Activated CD8-positive, alpha-beta T cell treated with anti-CD3 and anti-CD28 coated beads for 36 hours (primary cell): ENCODE measurements around the gene IFI27L1. TPM values are rescaled to one million over a fixed set of nuclear protein-coding genes. Genes with fewer than 3 reads are reported as not detected.

Experiments
- ATAC-seq: fragments of 200-7000 bp; cut with Tn5 transposase; one replicate; pipeline ENCODE4 v1.10.0; 2021; ENCODE audit warnings: mild to moderate bottlenecking, moderate library complexity
- CTCF ChIA-PET: fragments of 350-600 bp; sonication (Branson Sonifier 250); formaldehyde crosslinking; loops from one replicate; lab custom pipeline; 2021; ENCODE audit warnings: antibody characterized with exemption; lab: Charles Lee
- POLR2A ChIA-PET: fragments of 350-600 bp; sonication (Branson Sonifier 250); formaldehyde crosslinking; loops from one replicate; lab custom pipeline; 2021; ENCODE audit warnings: antibody characterized with exemption; lab: Charles Lee
- DNase-seq: peaks from one replicate; pipeline ENCODE4 v3.0.0-alpha.2; 2020
- H3K27ac Mint-ChIP-seq: one replicate; pipeline ENCODE4 v1.8.0; 2021; ENCODE audit warnings: mild to moderate bottlenecking, mixed read lengths
- H3K27me3 Mint-ChIP-seq: one replicate; pipeline ENCODE4 v1.8.0; 2021; ENCODE audit warnings: mixed read lengths
- H3K36me3 Mint-ChIP-seq: one replicate; pipeline ENCODE4 v1.8.0; 2021; ENCODE audit warnings: low read depth, mixed read lengths
- H3K4me1 Mint-ChIP-seq: one replicate; pipeline ENCODE4 v1.8.0; 2021; ENCODE audit warnings: low read depth, mixed read lengths
- H3K4me3 Mint-ChIP-seq: one replicate; pipeline ENCODE4 v1.8.0; 2021; ENCODE audit warnings: mild to moderate bottlenecking, moderate library complexity, mixed read lengths
- H3K9me3 Mint-ChIP-seq: one replicate; pipeline ENCODE4 v1.8.0; 2021; ENCODE audit warnings: mixed read lengths
- intact Hi-C: fragments of 100-400 bp; cut with micrococcal nuclease; formaldehyde crosslinking; loops from one replicate; pipeline ENCODE4 v1.10.0; 2022
- total RNA-seq, 2 experiments: library from RNA; stranded (reverse); gene quantifications; one replicate each; pipeline ENCODE4 v1.2.3, GENCODE V29; 2021
- TF ChIP-seq, protein P1 (sequence below): fragments of 200-600 bp; IDR thresholded peaks from one replicate; pipeline ENCODE4 v1.8.0; 2022; ENCODE audit warnings: antibody characterized with exemption, mild to moderate bottlenecking

IFI27L1 gene
- total RNA-seq, 2 experiments from 2014 or later = 21.9 to 23.3 TPM

DNA sequence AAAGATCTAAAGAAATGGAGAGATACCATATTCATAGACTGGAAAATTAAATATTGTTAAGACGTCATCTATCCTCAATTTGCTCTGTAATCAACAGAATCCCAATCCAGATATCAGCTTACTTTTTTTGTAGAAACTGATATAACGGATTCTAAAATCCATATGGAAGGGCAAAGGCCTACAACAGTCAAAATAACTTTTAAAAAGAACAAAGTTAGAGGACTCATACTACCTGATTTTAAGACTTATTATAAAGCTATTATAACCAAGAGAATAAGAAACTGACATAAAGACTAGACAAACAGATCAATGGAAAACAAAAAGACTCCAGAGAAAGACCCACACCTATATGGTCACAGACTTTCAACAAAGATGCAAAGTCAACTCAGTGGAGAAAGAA is 6.1 kb upstream of the IFI27L1 start:
- DNase-seq = no peak
- CTCF ChIA-PET = interaction anchor here (1.1 to 1.3 kb wide), 2 partner anchors 62 to 135 kb away, joined by 3 to 4 read pairs; no protein-coding TSS in a partner anchor
- POLR2A ChIA-PET = interaction anchor here (1.3 kb wide), 1 partner anchor 17 kb away, joined by 3 read pairs; no protein-coding TSS in a partner anchor

GRCh38 chr14:94077111-94077821 is 3.8 kb upstream of the IFI27L1 start:
- H3K9me3 Mint-ChIP-seq = peaks cover 18% of the 10 kb centered on the region

More for the DNA sequence above, 6.1 kb upstream of the IFI27L1 start:
- peaks cover 85% of the 10 kb centered on the region for H3K36me3 Mint-ChIP-seq
- H3K9me3 Mint-ChIP-seq = peaks cover 33% of the 10 kb centered on the region
- TF ChIP-seq, protein P1, sequence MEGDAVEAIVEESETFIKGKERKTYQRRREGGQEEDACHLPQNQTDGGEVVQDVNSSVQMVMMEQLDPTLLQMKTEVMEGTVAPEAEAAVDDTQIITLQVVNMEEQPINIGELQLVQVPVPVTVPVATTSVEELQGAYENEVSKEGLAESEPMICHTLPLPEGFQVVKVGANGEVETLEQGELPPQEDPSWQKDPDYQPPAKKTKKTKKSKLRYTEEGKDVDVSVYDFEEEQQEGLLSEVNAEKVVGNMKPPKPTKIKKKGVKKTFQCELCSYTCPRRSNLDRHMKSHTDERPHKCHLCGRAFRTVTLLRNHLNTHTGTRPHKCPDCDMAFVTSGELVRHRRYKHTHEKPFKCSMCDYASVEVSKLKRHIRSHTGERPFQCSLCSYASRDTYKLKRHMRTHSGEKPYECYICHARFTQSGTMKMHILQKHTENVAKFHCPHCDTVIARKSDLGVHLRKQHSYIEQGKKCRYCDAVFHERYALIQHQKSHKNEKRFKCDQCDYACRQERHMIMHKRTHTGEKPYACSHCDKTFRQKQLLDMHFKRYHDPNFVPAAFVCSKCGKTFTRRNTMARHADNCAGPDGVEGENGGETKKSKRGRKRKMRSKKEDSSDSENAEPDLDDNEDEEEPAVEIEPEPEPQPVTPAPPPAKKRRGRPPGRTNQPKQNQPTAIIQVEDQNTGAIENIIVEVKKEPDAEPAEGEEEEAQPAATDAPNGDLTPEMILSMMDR = no peak
- no peaks in the 10 kb centered on the region for H3K27me3 Mint-ChIP-seq
- peaks cover 68% of the 10 kb centered on the region for H3K4me1 Mint-ChIP-seq
- peak overlapping the region; percentile 26 for H3K27ac Mint-ChIP-seq
- intact Hi-C loops = no loop called here
- ATAC-seq = no peak
- peak overlapping the region; percentile 51 for H3K4me3 Mint-ChIP-seq

GRCh38 chr14:94077823-94078222 is 3.3 kb upstream of the IFI27L1 start:
- peaks cover 60% of the 10 kb centered on the region for H3K4me1 Mint-ChIP-seq
- CTCF ChIA-PET = interaction anchor here (4.3 to 4.8 kb wide), 2 partner anchors 11 to 137 kb away, joined by 17 to 29 read pairs; no protein-coding TSS in a partner anchor
- ATAC-seq = no peak

More at GRCh38 chr14:94077111-94077821, 3.8 kb upstream of the IFI27L1 start:
- intact Hi-C loops = no loop called here
- POLR2A ChIA-PET = interaction anchor here (0.6 to 1.1 kb wide), 2 partner anchors 16 to 195 kb away, joined by 3 to 4 read pairs; no protein-coding TSS in a partner anchor
- H3K27ac Mint-ChIP-seq = peak overlapping the region; percentile 37
- peaks cover 67% of the 10 kb centered on the region for H3K36me3 Mint-ChIP-seq
- CTCF ChIA-PET = interaction anchor here (1.1 kb wide), 1 partner anchor 59 kb away, joined by 4 read pairs; no protein-coding TSS in a partner anchor
- no peak for DNase-seq
- TF ChIP-seq, protein P1 = no peak
- H3K4me1 Mint-ChIP-seq = peaks cover 56% of the 10 kb centered on the region
- no peak for ATAC-seq
- H3K27me3 Mint-ChIP-seq = no peaks in the 10 kb centered on the region
- peak overlapping the region; percentile 98 for H3K4me3 Mint-ChIP-seq

GRCh38 chr14:94079891-94080620 is 1.1 kb upstream of the IFI27L1 start:
- intact Hi-C loops = loop anchor here (2.0 kb wide), 1 partner anchor 23 kb away; no protein-coding TSS in a partner anchor
- Mint-ChIP-seq H3K27ac (peak overlapping the region; percentile 99), H3K4me3 (peak overlapping the region; percentile 98), H3K27me3 (no peaks in the 10 kb centered on the region), H3K9me3 (peaks cover 7% of the 10 kb centered on the region), H3K4me1 (peaks cover 50% of the 10 kb centered on the region), H3K36me3 (peaks cover 51% of the 10 kb centered on the region)
- DNase-seq = peak; percentile 15
- no peak for ATAC-seq
- CTCF ChIA-PET = interaction anchor here (1.0 to 4.8 kb wide), 8 partner anchors 10 to 139 kb away, joined by 3 to 29 read pairs (median 18); no protein-coding TSS in a partner anchor
- POLR2A ChIA-PET = interaction anchor here (0.6 to 4.5 kb wide), 10 partner anchors 11 to 120 kb away, joined by 3 to 34 read pairs (median 4); partner anchors contain the start of genes IFI27L2 and OTUB2
- TF ChIP-seq, protein P1 = no peak

More at GRCh38 chr14:94077823-94078222, 3.3 kb upstream of the IFI27L1 start:
- Mint-ChIP-seq H3K9me3 (peaks cover 15% of the 10 kb centered on the region), H3K27me3 (no peaks in the 10 kb centered on the region), H3K4me3 (peak overlapping the region; percentile 98), H3K36me3 (peaks cover 63% of the 10 kb centered on the region), H3K27ac (peak overlapping the region; percentile 37)
- POLR2A ChIA-PET = interaction anchor here (0.6 to 4.5 kb wide), 2 partner anchors 19 to 196 kb away, joined by 3 to 34 read pairs; no protein-coding TSS in a partner anchor
- DNase-seq = no peak
- TF ChIP-seq, protein P1 = no peak
- intact Hi-C loops = no loop called here
